ENCODE results near the gene CFLAR. TPM values are rescaled to one million over a fixed set of nuclear protein-coding genes. Genes with fewer than 3 reads are reported as not detected.
A peak's percentile ranks its signal among the peaks of the same experiment; 100 is the strongest.
"Not testable (repeated sequence)": the region's sequence is repeated elsewhere in the genome, so short reads cannot be mapped to it uniquely, and the experiment has no call there.

The CFLAR gene
- total and polyA plus RNA-seq, 3 experiments from 2014 or later, result 172 to 303 (median 291) TPM

DNA sequence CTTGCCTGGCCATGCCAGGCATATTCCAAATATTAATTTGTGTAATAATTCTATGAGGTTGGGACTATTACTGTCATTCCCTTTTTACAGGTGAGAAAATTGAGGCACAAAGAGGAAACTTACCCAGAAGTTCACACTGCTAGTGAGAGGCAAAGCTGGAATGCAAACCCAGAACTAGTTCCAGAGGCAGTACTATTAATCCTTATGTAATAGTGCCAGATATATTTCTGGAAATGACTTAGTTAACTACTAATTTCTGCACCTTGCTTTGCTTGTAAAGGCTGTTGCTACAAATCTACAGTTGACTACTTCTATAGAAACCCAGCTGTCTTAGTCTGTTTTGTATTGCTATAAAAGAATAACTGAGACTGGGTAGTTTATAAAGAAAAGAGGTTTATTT lies 5.3 kb upstream of the CFLAR start:
- Histone ChIP-seq H3K4me1 (ENCODE audit: insufficient read depth, low read length) (peaks cover 15% of the 10 kb centered on the region), H3K27ac (ENCODE audit: low read depth, low read length) (no peak overlapping the region), H3K27me3 (ENCODE audit: insufficient read depth, low read length, poor library complexity, severe bottlenecking) (no peaks in the 10 kb centered on the region), H3K4me3 (ENCODE audit: low read length) (no peak overlapping the region), H3K36me3 (ENCODE audit: insufficient read depth, low read length) (no peaks in the 10 kb centered on the region), H3K9me3 (ENCODE audit: low read length) (no peaks in the 10 kb centered on the region)
- Mint-ChIP-seq H3K9me3 (no peaks in the 10 kb centered on the region), H3K36me3 (peaks cover 0 to 5% (median 3%) of the 10 kb centered on the region in 3 donors), H3K4me1 (peaks cover 15 to 34% (median 24%) of the 10 kb centered on the region in 3 donors), H3K27ac (peak overlapping the region in 1 of 8 donors; percentile 68), H3K27me3 (no peaks in the 10 kb centered on the region), H3K4me3 (no peak overlapping the region)
- no peak for DNase-seq
- ChIA-PET POLR2A (no interaction called here), CTCF (interaction anchor here (0.6 to 1.2 kb wide), 3 partner anchors 41 to 122 kb away, joined by 3 read pairs; no protein-coding TSS in a partner anchor)

DNA sequence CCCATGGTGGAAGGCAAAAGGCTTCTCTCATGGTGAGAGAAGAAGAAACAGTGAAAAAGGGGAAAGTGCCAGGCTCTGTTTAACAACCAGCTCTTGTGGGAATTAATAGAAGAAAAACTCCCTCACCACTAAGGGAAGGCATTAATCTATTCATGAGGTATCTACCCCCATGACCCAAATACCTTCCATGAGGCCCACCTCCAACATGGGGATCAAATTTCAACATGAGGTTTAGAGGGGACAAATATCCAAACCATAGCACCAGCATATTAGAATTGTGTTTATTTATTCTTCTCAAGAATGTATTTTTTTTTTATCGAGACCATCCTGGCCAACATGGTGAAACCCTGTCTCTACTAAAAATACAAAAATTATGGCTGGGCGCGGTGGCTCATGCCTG lies 4.9 kb upstream of the CFLAR start:
- Histone ChIP-seq H3K4me1 (ENCODE audit: insufficient read depth, low read length) (peaks cover 15% of the 10 kb centered on the region), H3K27ac (ENCODE audit: low read depth, low read length) (no peak overlapping the region), H3K27me3 (ENCODE audit: insufficient read depth, low read length, poor library complexity, severe bottlenecking) (no peaks in the 10 kb centered on the region), H3K36me3 (ENCODE audit: insufficient read depth, low read length) (no peaks in the 10 kb centered on the region), H3K9me3 (ENCODE audit: low read length) (no peaks in the 10 kb centered on the region), H3K4me3 (ENCODE audit: low read length) (no peak overlapping the region)
- DNase-seq, result no peak
- Mint-ChIP-seq H3K4me1 (peaks cover 16 to 39% (median 26%) of the 10 kb centered on the region in 3 donors), H3K9me3 (no peaks in the 10 kb centered on the region), H3K36me3 (peaks cover 0 to 7% (median 5%) of the 10 kb centered on the region in 3 donors), H3K4me3 (no peak overlapping the region), H3K27ac (peak overlapping the region in 1 of 8 donors; percentile 68), H3K27me3 (peaks cover 0 to under 1% of the 10 kb centered on the region in 2 donors)
- ChIA-PET POLR2A (no interaction called here), CTCF (interaction anchor here (1.5 kb wide), 1 partner anchor 19 kb away, joined by 3 read pairs; no protein-coding TSS in a partner anchor)

DNA sequence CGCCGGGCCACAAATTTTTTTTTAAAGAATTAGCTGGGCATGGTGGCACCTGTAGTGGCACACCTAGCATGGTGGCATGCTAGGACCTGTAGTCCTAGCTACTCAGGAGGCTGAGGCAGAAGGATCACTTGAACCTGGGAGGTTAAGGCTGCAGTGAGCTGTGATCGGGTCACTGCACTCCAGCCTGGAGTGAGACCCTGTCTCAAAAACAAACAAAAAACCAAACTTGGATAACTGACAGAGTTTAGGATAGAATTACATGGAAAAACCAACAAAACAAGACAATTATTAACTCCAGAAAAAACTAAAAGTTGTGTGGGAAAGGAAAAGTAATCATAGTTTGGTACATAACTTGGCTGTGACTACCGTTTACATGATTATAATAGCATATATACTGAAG lies 1.6 kb upstream of the CFLAR start:
- Mint-ChIP-seq H3K4me1 (peaks cover 23 to 42% (median 39%) of the 10 kb centered on the region in 3 donors), H3K4me3 (peak overlapping the region; percentile 41 to 98 (median 95)), H3K9me3 (no peaks in the 10 kb centered on the region), H3K27me3 (peaks cover 0 to 1% of the 10 kb centered on the region in 2 donors), H3K36me3 (peaks cover 0 to 29% (median 3%) of the 10 kb centered on the region in 3 donors), H3K27ac (peak overlapping the region; percentile 96 to 100 (median 99))
- DNase-seq, result no peak
- no peak overlapping the region for H3K27ac ChIP-seq (ENCODE audit: low read depth, low read length)
- CTCF ChIA-PET, result interaction anchor here (5.3 to 5.9 kb wide), 2 partner anchors 17 to 45 kb away, joined by 65 to 71 read pairs; no protein-coding TSS in a partner anchor
- H3K4me1 ChIP-seq (ENCODE audit: insufficient read depth, low read length), result peaks cover 15% of the 10 kb centered on the region
- no peaks in the 10 kb centered on the region for H3K36me3 ChIP-seq (ENCODE audit: insufficient read depth, low read length)
- POLR2A ChIA-PET, result interaction anchor here (1.0 to 4.3 kb wide), 3 partner anchors 14 to 250 kb away, joined by 3 to 41 read pairs (median 5); partner anchors contain the start of gene CLK1
- H3K4me3 ChIP-seq (ENCODE audit: low read length), result no peak overlapping the region
- no peaks in the 10 kb centered on the region for H3K27me3 ChIP-seq (ENCODE audit: insufficient read depth, low read length, poor library complexity, severe bottlenecking)
- no peaks in the 10 kb centered on the region for H3K9me3 ChIP-seq (ENCODE audit: low read length)

DNA sequence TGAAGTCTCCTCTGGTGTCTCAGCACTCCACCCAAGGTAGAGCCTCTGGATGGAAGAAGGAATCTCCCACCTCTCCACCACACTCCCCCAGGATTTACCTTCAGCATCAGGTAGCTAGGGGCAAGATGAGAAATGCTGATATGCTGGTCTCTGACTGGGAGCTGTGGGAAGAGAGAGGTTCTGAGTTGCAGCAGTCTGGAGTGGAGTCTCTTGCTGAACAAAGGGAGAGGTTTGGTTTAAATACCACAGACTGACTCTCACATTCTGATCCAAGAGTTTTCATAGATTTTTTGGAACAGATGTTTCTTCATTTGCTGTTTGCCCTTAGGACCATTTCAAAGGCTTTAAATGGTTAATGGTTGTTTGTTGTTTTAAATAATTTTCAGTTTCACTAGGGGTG lies 1.1 kb upstream of the CFLAR start:
- ChIA-PET CTCF (interaction anchor here (1.4 to 5.9 kb wide), 5 partner anchors 16 to 225 kb away, joined by 5 to 71 read pairs (median 41); no protein-coding TSS in a partner anchor), POLR2A (interaction anchor here (0.6 to 4.6 kb wide), 5 partner anchors 14 to 251 kb away, joined by 3 to 77 read pairs (median 5); partner anchors contain the start of gene CLK1)
- peaks cover 0 to 32% (median 3%) of the 10 kb centered on the region in 3 donors for H3K36me3 Mint-ChIP-seq
- no peaks in the 10 kb centered on the region for H3K27me3 ChIP-seq (ENCODE audit: insufficient read depth, low read length, poor library complexity, severe bottlenecking)
- no peak for DNase-seq
- H3K4me3 ChIP-seq (ENCODE audit: low read length), result no peak overlapping the region
- H3K9me3 ChIP-seq (ENCODE audit: low read length), result no peaks in the 10 kb centered on the region
- no peaks in the 10 kb centered on the region for H3K36me3 ChIP-seq (ENCODE audit: insufficient read depth, low read length)
- peak overlapping the region; percentile 96 to 100 (median 99) for H3K27ac Mint-ChIP-seq
- peak overlapping the region; percentile 92 to 100 (median 95) for H3K4me3 Mint-ChIP-seq
- no peak overlapping the region for H3K27ac ChIP-seq (ENCODE audit: low read depth, low read length)
- peaks cover 23 to 42% (median 39%) of the 10 kb centered on the region in 3 donors for H3K4me1 Mint-ChIP-seq
- H3K27me3 Mint-ChIP-seq, result peaks cover 0 to 1% of the 10 kb centered on the region in 2 donors
- peaks cover 15% of the 10 kb centered on the region for H3K4me1 ChIP-seq (ENCODE audit: insufficient read depth, low read length)
- H3K9me3 Mint-ChIP-seq, result no peaks in the 10 kb centered on the region

DNA sequence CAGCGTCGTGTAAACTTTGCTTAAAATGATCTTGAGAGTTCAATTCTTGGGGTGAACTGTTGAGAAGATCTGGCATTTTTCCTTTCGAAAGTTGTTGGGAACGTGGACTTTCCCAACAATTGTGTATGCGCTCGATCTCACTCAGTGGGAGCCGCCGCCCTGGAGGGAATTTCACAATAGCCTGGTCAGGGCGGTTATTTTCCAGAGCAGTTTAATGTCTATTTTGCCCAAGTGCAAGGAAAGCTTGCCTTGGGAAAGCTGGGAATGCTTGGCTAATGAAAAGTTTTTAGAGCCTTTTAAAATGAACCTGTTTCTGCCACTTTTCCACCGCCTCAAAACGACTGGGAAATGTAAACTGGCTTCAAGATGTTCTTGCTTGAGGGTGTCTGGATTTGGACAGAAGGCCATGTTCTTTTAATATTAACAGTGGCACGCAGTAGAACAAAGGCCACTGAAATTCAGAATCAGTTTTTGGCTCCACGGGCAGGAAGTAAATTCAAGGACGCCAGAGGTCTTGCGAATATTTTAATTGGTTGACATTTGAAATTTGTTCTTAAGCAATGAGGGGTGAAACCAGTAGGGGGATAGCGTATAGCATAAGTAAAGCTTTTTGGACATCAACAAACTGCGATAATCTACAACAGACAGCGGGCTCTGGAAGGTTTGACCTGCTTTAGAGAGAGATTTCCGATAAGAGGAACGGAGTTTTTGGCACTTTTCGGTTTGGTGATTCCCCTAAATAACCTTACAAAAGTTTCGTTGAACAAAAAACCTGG lies 1.2 kb downstream of the CFLAR start:
- no peaks in the 10 kb centered on the region for H3K9me3 Mint-ChIP-seq
- H3K4me1 Mint-ChIP-seq, result peaks cover 35 to 62% (median 52%) of the 10 kb centered on the region in 3 donors
- peak overlapping the region; percentile 96 for H3K27ac ChIP-seq (ENCODE audit: low read depth, low read length)
- H3K36me3 Mint-ChIP-seq, result peaks cover 6 to 49% (median 6%) of the 10 kb centered on the region in 3 donors
- CTCF ChIA-PET, result interaction anchor here (0.6 to 5.9 kb wide), 25 partner anchors 10 to 211 kb away, joined by 3 to 71 read pairs (median 5); partner anchors contain the start of genes CASP10, HYCC2, NDUFB3 and ORC2
- H3K36me3 ChIP-seq (ENCODE audit: insufficient read depth, low read length), result no peaks in the 10 kb centered on the region
- H3K4me3 ChIP-seq (ENCODE audit: low read length), result peak overlapping the region; percentile 89
- peaks cover 0 to 1% of the 10 kb centered on the region in 2 donors for H3K27me3 Mint-ChIP-seq
- H3K27ac Mint-ChIP-seq, result peak overlapping the region; percentile 96 to 100 (median 99)
- H3K4me1 ChIP-seq (ENCODE audit: insufficient read depth, low read length), result peaks cover 31% of the 10 kb centered on the region
- no peaks in the 10 kb centered on the region for H3K27me3 ChIP-seq (ENCODE audit: insufficient read depth, low read length, poor library complexity, severe bottlenecking)
- H3K4me3 Mint-ChIP-seq, result peak overlapping the region; percentile 92 to 100 (median 95)
- peak in 4 of 5 donors; percentile 39 to 72 (median 65) for DNase-seq
- POLR2A ChIA-PET, result interaction anchor here (0.6 to 4.6 kb wide), 20 partner anchors 11 to 404 kb away, joined by 3 to 77 read pairs (median 8); partner anchors contain the start of genes CASP10, CASP8, CLK1 and HYCC2
- H3K9me3 ChIP-seq (ENCODE audit: low read length), result no peaks in the 10 kb centered on the region

DNA sequence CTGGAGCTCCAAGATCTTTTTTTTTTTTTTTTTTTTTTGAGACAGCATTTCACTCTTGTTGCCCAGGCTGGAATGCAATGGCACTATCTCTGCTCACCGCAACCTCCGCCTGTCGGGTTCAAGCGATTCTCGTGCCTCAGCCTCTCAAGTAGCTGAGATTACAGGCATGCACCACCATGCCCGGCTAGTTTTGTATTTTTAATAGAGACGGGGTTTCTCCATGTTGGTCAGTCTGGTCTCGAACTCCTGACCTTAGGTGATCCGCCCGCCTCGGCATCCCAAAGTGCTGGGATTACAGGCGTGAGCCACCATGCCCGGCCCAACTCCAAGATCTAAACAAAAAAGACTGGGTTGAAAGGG lies 1.8 kb downstream of the CFLAR start:
- H3K4me1 Mint-ChIP-seq, result peaks cover 41 to 64% (median 52%) of the 10 kb centered on the region in 3 donors

DNA sequence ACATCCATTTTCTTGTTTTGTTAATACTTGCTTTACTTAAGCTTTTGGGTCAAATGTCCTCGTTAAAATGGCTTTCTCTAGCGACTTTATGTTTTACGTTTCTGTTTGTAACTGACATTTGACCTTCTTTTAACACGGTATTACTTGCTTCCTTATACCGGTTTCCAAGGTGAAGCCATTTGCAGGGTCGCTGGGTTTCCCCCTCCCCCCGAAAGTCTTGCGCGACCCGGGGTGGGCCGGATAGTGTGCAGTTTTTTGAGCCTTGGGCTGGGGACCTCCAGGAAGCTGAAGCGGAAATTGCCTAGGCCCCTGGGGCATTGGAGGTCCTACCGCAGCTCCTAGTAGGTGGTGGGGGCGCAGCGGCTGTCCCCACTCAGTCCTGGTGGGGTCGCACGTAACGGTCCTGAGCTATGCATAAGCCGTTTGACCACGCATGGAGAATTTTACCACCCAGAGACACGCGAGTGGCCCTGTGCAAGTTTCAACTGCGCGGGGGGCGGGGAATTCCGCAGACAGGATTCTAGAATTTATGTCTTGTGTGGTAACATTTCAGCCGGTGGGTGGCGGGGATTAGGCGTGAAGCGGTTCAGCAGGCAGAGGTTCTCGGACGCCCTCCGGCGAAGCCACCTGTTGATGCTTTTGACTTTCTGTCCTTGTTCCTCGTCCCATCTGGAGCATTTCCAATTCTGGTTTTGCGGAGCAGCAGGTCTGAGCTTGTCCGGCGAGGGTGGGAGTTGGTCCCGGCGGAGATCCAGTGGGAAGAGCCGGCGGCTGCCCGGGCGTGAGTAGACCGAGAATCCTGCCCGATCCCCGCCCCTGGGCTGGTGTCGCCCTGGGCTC lies 2.4 kb downstream of the CFLAR start:
- Histone ChIP-seq H3K9me3 (ENCODE audit: low read length) (no peaks in the 10 kb centered on the region), H3K27ac (ENCODE audit: low read depth, low read length) (peak overlapping the region; percentile 96), H3K4me1 (ENCODE audit: insufficient read depth, low read length) (peaks cover 43% of the 10 kb centered on the region), H3K36me3 (ENCODE audit: insufficient read depth, low read length) (peaks cover 4% of the 10 kb centered on the region), H3K4me3 (ENCODE audit: low read length) (peak overlapping the region; percentile 89), H3K27me3 (ENCODE audit: insufficient read depth, low read length, poor library complexity, severe bottlenecking) (no peaks in the 10 kb centered on the region)
- DNase-seq, result peak; percentile 75 to 90 (median 81)
- peak overlapping the region; percentile 92 to 100 (median 95) for H3K4me3 Mint-ChIP-seq
- no peaks in the 10 kb centered on the region for H3K9me3 Mint-ChIP-seq
- peaks cover 11 to 60% (median 12%) of the 10 kb centered on the region in 3 donors for H3K36me3 Mint-ChIP-seq
- H3K27me3 Mint-ChIP-seq, result peaks cover 0 to 1% of the 10 kb centered on the region in 2 donors
- peak overlapping the region; percentile 96 to 100 (median 99) for H3K27ac Mint-ChIP-seq
- ChIA-PET CTCF (interaction anchor here (0.7 to 5.9 kb wide), 26 partner anchors 13 to 302 kb away, joined by 3 to 71 read pairs (median 5); partner anchors contain the start of genes HYCC2, NDUFB3 and ORC2), POLR2A (interaction anchor here (0.9 to 4.6 kb wide), 12 partner anchors 10 to 254 kb away, joined by 3 to 77 read pairs (median 12); partner anchors contain the start of genes CASP10, CASP8, CLK1 and NIF3L1)
- peaks cover 46 to 69% (median 53%) of the 10 kb centered on the region in 3 donors for H3K4me1 Mint-ChIP-seq

More for the DNA sequence above, 1.8 kb downstream of the CFLAR start:
- ChIA-PET CTCF (interaction anchor here (0.7 to 5.9 kb wide), 25 partner anchors 11 to 231 kb away, joined by 3 to 71 read pairs (median 5); partner anchors contain the start of genes HYCC2, NDUFB3 and ORC2), POLR2A (interaction anchor here (0.6 to 4.6 kb wide), 19 partner anchors 11 to 254 kb away, joined by 3 to 77 read pairs (median 8); partner anchors contain the start of genes CASP10, CASP8, CLK1 and HYCC2)
- Mint-ChIP-seq H3K36me3 (peaks cover 11 to 54% (median 11%) of the 10 kb centered on the region in 3 donors), H3K27ac (peak overlapping the region; percentile 96 to 100 (median 99)), H3K4me3 (peak overlapping the region; percentile 92 to 100 (median 95))
- H3K36me3 ChIP-seq (ENCODE audit: insufficient read depth, low read length); H3K9me3 ChIP-seq (ENCODE audit: low read length); H3K27me3 ChIP-seq (ENCODE audit: insufficient read depth, low read length, poor library complexity, severe bottlenecking); H3K9me3 Mint-ChIP-seq; H3K27me3 Mint-ChIP-seq: not testable (repeated sequence)
- Histone ChIP-seq H3K4me3 (ENCODE audit: low read length) (peak overlapping the region; percentile 89), H3K27ac (ENCODE audit: low read depth, low read length) (peak overlapping the region; percentile 96), H3K4me1 (ENCODE audit: insufficient read depth, low read length) (peaks cover 37% of the 10 kb centered on the region)
- DNase-seq, result peak in 1 of 5 donors; percentile 75
